ENCODE data around the gene C1orf185.

Gene C1orf185

GRCh38 chr1:51101976-51102375, at the start of gene C1orf185:
Gene C1orf185 (plus strand): TSS chr1:51102228. CDS start chr1:51102234, 6 bp downstream.
- no peak within 1 kb of the TSS for H3K4me3 ChIP-seq (ENCODE audit: low read length)
- no peak for TF ChIP-seq ZNF274 (IDR thresholded peaks at IDR 0.05; ENCODE audit: low read depth, low read length)

GRCh38 chr1:51058858-51059257, 43.2 kb upstream of the C1orf185 start:
- H3K4me3 ChIP-seq (ENCODE audit: low read length), result no peak overlapping the region
- TF ChIP-seq ZNF274 (IDR thresholded peaks at IDR 0.05; ENCODE audit: low read depth, low read length), result no peak

GRCh38 chr1:51061231-51061918, 40.7 kb upstream of the C1orf185 start:
- no peak overlapping the region for H3K4me3 ChIP-seq (ENCODE audit: low read length)
- no peak for TF ChIP-seq ZNF274 (IDR thresholded peaks at IDR 0.05; ENCODE audit: low read depth, low read length)

GRCh38 chr1:51063121-51063520, 38.9 kb upstream of the C1orf185 start:
- no peak overlapping the region for H3K4me3 ChIP-seq (ENCODE audit: low read length)

GRCh38 chr1:51070011-51070410, 32.0 kb upstream of the C1orf185 start:
- TF ChIP-seq ZNF274 (IDR thresholded peaks at IDR 0.05; ENCODE audit: low read depth, low read length), result no peak
- no peak overlapping the region for H3K4me3 ChIP-seq (ENCODE audit: low read length)

More at GRCh38 chr1:51063121-51063520, 38.9 kb upstream of the C1orf185 start:
- no peak for TF ChIP-seq ZNF274 (IDR thresholded peaks at IDR 0.05; ENCODE audit: low read depth, low read length)

GRCh38 chr1:51070640-51071039, 31.4 kb upstream of the C1orf185 start:
- no peak overlapping the region for H3K4me3 ChIP-seq (ENCODE audit: low read length)
- TF ChIP-seq ZNF274 (IDR thresholded peaks at IDR 0.05; ENCODE audit: low read depth, low read length), result no peak

GRCh38 chr1:51071291-51072042, 30.6 kb upstream of the C1orf185 start:
- H3K4me3 ChIP-seq (ENCODE audit: low read length), result no peak overlapping the region
- no peak for TF ChIP-seq ZNF274 (IDR thresholded peaks at IDR 0.05; ENCODE audit: low read depth, low read length)

GRCh38 chr1:51072043-51072439, 30.0 kb upstream of the C1orf185 start:
- no peak for TF ChIP-seq ZNF274 (IDR thresholded peaks at IDR 0.05; ENCODE audit: low read depth, low read length)
- H3K4me3 ChIP-seq (ENCODE audit: low read length), result no peak overlapping the region

GRCh38 chr1:51072651-51073050, 29.4 kb upstream of the C1orf185 start:
- TF ChIP-seq ZNF274 (IDR thresholded peaks at IDR 0.05; ENCODE audit: low read depth, low read length), result no peak

GRCh38 chr1:51073456-51073855, 28.6 kb upstream of the C1orf185 start:
- no peak for TF ChIP-seq ZNF274 (IDR thresholded peaks at IDR 0.05; ENCODE audit: low read depth, low read length)
- no peak overlapping the region for H3K4me3 ChIP-seq (ENCODE audit: low read length)

More at GRCh38 chr1:51072651-51073050, 29.4 kb upstream of the C1orf185 start:
- no peak overlapping the region for H3K4me3 ChIP-seq (ENCODE audit: low read length)

GRCh38 chr1:51086496-51087271, 15.3 kb upstream of the C1orf185 start:
- no peak for TF ChIP-seq ZNF274 (IDR thresholded peaks at IDR 0.05; ENCODE audit: low read depth, low read length)

GRCh38 chr1:51088474-51088873, 13.6 kb upstream of the C1orf185 start:
- no peak overlapping the region for H3K4me3 ChIP-seq (ENCODE audit: low read length)
- TF ChIP-seq ZNF274 (IDR thresholded peaks at IDR 0.05; ENCODE audit: low read depth, low read length), result no peak

More at GRCh38 chr1:51086496-51087271, 15.3 kb upstream of the C1orf185 start:
- no peak overlapping the region for H3K4me3 ChIP-seq (ENCODE audit: low read length)

GRCh38 chr1:51093581-51093980, 8.4 kb upstream of the C1orf185 start:
- no peak overlapping the region for H3K4me3 ChIP-seq (ENCODE audit: low read length)
- no peak for TF ChIP-seq ZNF274 (IDR thresholded peaks at IDR 0.05; ENCODE audit: low read depth, low read length)

- no peak overlapping the region for H3K4me3 ChIP-seq (ENCODE audit: low read length)
- no peak for TF ChIP-seq ZNF274 (IDR thresholded peaks at IDR 0.05; ENCODE audit: low read depth, low read length)
Observed at GRCh38 chr1:51097171-51097570, 4.9 kb upstream of the C1orf185 start.
